ENCODE data around the gene LMBR1.
A peak's percentile ranks its signal among the peaks of the same experiment; 100 is the strongest.
"Not testable (repeated sequence)": the region's sequence is repeated elsewhere in the genome, so short reads cannot be mapped to it uniquely, and the experiment has no call there.

Gene LMBR1, protein sequence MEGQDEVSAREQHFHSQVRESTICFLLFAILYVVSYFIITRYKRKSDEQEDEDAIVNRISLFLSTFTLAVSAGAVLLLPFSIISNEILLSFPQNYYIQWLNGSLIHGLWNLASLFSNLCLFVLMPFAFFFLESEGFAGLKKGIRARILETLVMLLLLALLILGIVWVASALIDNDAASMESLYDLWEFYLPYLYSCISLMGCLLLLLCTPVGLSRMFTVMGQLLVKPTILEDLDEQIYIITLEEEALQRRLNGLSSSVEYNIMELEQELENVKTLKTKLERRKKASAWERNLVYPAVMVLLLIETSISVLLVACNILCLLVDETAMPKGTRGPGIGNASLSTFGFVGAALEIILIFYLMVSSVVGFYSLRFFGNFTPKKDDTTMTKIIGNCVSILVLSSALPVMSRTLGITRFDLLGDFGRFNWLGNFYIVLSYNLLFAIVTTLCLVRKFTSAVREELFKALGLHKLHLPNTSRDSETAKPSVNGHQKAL

DNA sequence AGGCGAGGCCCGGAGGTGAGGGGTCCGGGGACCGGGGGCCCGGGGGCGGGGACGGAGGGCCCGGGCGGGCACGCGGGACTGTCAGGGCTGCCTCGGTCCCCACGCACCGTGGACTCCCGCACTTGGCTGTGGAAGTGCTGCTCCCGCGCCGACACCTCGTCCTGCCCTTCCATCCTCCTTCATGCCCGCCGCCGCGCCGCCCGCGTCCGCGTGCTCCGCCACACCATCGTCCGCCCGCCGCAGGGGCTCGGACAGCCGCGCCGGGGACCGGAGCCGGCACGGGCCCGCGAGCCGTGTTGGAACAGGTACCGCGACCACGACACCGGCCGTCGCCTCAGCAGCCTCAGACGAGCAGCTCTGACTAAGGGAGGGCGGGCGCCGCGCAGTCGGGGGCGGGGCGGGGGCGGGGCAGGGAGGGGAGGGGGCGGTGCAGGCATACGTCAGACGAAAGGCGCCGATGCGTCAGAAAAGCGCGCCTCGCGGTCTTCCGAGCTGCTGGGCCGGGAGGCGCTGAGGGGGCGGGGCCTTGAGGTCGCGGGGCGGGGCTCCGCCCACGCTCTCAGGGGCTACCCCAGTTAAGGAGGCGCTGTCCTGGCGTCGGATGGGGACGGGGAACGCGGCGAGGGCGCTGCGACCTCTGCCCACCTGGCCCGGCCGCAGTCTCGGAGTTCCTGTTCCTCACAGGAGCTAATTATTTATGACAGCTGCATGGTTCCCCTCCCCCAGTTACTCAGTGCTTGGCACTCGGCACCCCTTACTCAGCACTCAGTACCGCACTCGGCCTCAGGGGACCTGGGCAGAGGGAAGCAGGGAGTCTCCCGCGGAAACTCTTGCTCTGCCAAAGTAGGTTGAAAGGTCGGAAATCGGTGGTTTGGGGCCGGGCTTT, at the start of gene LMBR1:
TSS of gene LMBR1 (minus strand) at position 363 of the 886 bp plus-strand sequence. CDS start at position 173, 190 bp downstream.
- DNase-seq (ENCODE audit: low spot score), result peak; percentile 98

DNA sequence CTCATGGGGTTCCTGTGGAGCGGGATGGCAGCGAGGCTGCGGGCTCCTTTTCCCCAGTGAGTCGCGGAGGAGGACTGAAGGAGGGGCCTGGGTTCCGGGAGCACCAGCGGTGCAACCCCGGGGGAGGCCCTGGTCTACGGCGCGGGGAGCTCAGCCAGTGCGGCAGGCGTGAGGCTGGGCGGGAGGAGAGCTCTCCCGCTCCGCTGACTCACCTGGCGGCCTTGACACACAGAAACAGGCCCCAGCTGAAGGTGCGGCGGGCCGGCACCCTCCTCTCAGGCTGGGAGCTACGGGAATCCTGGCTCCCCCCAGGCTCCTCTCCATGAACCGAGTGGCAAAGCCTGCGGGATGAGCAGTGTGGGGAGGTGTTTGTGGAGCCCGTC, 49.7 kb upstream of the LMBR1 start:
- no peak for DNase-seq (ENCODE audit: low spot score)

DNA sequence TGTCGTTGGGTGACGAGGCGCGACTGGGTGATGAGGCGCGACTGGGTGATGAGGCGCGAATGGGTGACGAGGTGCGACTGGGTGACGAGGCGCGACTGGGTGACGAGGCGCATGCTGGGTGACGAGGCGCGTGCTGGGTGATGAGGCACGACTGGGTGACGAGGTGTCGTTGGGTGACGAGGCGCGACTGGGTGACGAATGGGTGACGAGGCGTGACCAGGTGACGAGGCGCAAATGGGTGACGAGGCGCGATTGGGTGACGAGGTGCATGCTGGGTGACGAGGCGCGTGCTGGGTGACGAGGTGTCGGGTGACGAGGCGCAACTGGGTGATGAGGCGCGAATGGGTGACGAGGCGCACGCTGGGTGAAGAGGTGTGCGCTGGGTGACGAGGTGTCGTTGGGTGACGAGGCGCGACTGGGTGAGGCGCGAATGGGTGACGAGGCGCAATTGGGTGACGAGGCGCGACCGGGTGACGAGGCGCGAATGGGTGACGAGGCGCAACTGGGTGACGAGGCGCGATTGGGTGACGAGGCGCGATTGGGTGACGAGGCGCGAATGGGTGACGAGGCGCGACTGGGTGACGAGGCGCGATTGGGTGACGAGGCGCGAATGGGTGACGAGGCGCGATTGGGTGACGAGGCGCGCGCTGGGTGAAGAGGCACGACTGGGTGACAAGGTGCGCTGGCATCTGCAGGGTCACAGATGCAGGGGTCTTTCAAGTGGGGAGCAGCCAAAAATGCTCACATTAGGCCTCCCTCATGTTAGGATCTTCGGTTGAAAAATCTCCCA, 48.6 kb upstream of the LMBR1 start:
- DNase-seq (ENCODE audit: low spot score), result no peak

DNA sequence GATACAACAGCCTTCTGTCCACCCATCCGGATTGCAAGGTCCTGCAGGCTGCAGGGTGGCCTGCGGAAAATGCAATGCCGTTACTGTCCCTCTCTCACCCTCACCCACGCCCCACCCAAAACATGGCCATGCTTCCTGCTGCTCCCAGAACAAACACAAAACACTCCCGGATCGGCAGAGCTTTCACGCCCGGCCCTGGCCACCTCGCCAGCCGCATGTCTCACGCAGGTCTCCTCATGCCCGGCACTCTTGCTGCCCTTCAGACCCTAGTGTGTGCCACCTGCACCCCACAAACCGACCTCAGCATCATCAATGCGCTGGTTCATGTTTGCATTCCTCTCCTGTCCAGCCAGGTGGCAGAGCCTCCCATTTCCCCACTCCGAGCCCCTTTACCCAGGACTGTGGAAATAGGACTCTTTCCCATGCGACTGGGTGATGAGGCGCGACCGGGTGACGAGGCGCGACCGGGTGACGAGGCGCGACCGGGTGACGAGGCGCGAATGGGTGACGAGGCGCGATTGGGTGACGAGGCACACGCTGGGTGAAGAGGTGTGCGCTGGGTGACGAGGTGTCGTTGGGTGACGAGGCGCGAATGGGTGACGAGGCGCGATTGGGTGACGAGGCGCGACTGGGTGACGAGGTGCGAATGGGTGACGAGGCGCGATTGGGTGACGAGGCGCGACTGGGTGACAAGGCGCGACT, 47.6 kb upstream of the LMBR1 start:
- no peak for DNase-seq (ENCODE audit: low spot score)

DNA sequence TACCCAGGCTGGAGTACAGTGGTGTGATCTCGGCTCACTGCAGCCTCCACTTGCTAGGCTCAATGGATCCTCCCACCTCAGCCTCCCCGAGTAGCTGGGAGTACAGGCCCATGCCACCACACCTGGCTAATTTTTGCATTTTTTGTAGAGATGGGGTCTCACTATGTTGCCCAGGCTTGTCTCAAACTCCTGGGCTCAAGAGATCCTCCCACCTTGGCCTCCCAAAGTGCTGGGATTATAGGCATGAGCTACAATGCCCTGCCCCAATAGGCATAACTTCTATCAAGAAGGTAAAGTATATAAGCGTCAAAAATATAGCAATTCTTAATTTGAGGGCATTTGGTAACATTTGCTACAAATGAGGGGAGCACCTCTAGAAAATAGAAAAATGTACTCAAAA, 43.8 kb upstream of the LMBR1 start:
- DNase-seq (ENCODE audit: low spot score), result not testable (repeated sequence)

DNA sequence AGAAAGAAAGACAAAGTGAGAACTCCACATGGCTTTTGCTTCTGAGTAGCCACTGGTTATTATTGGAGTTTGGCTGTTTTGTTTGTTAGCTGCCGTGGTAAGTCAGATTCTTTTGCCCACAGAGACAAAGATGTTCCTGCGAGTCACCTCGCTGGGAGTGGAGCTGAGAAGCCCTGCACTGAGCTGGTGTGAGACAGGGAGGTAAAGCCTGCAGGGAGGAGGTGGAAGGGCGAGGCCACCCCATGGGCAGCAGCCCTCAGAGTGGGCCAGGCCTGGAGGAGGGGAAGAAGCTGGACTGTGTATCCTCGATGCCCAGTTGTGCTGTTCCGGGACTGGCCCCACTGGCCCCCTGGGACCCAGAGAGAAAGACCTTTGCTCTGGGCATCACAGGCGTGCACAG, 42.3 kb upstream of the LMBR1 start:
- DNase-seq (ENCODE audit: low spot score), result no peak

DNA sequence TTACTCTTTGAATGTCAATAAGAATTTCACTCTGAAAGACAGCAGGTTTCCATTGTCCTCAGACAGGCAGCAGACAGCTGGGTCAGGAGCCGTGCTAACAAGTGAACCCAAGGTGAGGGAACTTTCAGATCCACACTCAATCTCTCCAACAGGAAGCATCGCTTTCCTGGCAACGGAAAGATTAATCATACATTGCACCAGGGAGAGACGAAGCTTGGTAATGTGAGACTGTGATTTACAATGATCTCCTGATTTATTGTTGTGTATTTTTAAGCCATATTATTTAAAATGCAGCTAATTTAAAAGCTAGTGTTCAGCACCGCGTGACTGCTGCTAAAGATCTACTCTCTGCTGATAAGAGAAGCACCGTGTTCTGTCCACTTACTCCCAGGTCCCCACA, 39.0 kb upstream of the LMBR1 start:
- DNase-seq (ENCODE audit: low spot score), result no peak

DNA sequence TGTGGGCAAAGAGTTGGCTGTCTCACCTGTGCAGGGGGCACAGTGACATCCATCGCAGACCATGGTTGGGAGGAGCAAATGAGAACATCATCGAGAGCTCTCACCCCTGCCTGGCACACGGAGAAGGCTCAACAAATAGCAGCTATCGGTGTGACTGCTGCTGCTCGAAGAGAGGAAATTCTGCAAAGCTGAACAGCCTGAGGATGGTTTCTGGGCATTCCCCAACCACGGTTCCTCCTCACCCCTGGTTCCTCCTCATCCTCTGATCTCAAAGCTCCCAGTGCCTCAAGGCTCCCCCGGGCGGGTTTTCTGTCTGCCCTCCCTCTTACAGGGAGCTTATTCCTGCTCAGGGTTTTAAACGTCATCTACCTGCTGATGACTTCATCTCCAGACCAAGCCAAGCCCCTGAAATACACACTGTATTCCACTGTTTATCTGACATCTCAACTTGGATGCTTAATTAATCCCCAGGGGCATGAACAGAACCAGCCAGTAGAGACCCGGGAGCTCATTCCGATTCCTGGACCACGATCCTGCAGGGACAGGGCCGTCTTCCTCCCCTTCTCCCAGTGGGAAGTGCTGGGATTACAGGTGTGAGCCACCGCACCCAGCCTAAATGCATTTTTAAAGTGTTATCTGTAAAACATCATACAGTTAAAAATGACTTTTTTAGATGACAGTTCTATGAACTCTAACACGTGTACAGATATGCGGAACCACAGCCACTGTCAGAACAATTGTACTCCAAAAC, 37.0 kb upstream of the LMBR1 start:
- DNase-seq (ENCODE audit: low spot score), result no peak

DNA sequence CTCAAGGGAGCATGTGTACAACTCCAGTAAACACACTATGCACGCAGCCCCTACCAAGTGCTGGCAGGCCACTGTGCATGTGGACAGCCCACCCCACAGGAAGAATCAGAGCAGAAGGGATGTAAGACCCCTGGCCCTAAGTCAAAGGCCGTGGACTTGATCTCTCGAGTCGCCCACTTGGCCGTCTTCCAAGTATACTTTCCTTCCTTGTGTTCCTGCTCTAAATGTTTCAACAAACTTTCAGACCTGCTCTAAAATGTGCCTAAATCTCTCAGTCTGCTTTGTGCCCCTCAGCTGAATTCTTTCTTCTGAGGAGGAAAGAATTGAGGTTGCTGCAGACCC, 35.4 kb upstream of the LMBR1 start:
- no peak for DNase-seq (ENCODE audit: low spot score)

DNA sequence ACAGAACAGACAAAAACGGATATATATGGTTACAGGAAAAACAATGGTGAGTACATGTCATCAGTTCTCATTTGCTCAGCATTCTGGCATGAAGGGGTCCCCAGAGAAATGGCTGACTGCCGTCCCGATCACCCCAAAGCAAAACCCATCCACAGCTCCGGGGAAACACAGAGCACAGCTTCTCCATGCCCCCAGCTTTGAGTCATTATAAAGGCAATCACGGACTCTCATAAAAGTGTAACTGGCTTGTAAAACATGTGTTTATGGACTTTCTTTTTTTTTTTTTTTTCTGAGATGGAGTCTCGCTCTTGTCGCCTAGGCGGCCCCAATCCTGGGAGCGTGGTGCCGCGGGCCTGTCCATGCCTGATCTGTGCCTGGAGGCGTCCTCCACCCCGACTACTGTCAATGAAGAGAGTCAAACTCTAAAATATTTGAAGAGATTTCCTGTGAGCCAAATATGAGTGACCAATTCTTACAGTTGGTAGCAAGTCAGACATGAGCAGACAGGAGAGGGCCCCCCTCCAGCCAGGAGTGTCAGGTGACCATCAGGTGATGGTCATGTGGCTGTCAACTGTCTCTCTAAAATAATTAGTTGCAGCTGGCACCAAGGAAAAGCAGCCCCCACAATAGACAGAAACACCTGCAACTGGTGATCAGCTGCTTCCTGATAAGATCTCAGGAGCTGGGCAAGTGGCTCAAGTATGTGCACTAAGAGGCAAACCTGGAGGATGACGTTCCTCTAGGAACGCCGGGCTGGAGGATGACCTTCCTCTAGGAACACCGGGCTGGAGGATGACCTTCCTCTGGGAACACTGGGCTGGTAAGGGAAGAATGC, 34.8 kb upstream of the LMBR1 start:
- DNase-seq (ENCODE audit: low spot score), result no peak

DNA sequence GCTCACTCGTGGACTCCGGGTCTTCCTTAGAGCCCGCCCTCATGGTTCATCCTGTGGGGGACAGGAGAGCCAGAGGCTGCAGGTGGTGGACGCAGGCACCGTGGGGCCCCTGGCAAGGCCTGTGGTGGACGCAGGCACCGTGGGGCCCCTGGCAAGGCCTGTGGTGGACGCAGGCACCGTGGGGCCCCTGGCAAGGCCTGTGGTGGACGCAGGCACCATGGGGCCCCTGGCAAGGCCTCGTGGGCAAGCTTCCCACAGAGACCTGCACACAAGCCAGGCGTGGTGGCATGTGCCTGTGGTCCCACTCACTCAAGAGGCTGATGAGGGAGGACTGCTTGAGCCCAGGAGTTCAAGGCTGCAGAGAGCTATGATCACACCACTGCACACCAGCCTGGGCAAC, 32.8 kb upstream of the LMBR1 start:
- DNase-seq (ENCODE audit: low spot score), result not testable (repeated sequence)

DNA sequence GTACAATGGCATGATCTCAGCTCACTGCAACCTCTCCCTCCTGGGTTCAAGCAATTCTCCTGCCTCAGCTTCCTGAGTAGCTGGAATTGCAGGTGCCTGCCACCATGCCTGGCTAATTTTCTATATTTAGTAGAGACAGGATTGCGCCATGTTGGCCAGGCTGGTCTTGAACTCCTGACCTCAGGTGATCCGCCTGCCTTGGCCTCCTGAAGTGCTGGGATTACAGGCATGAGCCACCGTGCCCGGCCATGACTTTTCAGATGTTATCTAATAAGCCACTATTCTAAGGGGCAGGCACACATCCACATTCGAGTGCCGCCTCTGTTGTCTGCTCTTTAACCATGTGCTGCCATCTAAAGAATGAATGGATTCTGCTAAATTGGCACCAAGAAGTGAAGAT, 29.3 kb upstream of the LMBR1 start:
- not testable (repeated sequence) for DNase-seq (ENCODE audit: low spot score)

DNA sequence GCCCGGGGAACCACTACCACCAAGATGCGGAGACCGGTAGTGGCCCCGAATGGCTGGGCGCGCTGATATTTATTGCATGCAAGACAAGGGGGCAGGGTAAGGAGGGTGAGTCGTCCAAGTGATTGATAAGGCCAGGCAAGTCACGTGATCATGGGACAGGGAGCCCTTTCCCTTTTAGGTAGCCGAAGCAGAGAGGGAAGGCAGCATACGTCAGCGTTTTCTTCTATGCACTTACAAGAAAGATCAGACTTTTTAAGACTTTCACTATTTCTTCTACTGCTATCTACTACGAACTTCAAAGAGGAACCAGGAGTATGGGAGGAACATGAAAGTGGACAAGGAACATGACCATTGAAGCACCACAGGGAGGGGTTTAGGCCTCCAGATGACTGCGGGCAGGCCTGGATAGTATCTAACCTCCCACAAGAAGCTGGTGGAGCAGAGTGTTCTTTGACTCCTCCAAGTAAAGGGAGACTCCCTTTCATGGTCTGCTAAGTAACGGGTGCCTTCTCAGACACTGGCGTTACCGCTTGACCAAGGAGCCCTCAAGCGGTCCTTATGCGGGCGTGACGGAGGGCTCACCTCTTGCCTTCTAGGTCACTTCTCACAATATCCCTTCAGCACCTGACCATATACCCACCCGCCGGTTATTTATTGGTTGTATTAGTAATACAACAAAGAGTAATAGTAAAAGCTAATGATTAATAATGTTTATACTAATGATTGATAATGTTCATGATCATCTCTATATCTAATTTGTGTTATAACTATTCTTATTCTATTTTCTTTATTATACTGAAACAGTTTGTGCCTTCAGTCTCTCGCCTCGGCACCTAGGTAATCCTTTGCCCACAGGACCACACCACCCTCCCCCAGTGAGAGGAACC, 27.7 kb upstream of the LMBR1 start:
- DNase-seq (ENCODE audit: low spot score), result not testable (repeated sequence)

DNA sequence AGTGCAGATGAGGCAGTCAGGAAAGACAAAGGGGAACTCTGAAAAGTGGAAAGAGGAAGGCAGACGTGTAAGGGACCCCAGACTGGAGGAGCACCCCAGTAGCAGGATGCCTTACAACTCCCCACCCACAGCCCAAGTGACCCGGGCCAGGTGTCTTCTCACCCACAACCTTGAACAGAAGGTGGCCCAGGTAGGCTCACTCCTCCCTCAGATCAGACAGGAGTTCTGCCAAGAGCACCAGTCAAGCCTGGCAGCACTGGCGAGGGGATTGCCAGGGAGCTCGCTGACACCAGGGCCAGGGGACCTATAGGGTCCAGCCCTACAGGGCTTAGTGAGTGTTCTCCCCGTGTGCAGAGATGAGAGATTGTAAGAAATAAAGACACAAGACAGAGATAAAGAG, 27.1 kb upstream of the LMBR1 start:
- no peak for DNase-seq (ENCODE audit: low spot score)

DNA sequence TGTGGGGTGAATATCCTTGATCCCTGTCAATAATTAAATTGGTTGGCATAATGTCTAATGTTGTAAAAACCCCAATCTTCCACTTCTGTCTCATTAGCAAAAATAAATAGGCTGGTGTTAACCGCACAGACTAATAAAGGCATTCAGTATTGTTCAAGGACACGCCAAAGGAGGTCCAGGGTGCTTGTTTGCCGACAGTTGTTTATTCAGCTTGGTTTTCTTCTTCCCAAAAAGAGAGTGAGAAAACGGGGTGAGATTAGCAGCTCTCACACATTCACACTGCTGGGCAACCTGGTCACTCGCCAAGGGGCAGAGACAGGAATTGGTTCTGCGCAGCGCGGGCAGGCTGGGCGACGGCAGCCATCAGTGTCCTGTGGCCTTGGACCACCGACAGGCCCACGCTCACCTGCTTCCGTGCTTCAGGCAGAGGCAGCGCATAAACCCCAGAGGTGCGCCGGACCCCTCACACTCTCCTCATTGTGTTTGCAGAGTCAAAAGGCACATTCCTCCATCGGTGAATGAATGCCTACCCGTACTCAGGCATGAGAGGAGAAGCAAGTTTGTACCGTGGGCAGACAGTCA, 26.2 kb upstream of the LMBR1 start:
- no peak for DNase-seq (ENCODE audit: low spot score)

DNA sequence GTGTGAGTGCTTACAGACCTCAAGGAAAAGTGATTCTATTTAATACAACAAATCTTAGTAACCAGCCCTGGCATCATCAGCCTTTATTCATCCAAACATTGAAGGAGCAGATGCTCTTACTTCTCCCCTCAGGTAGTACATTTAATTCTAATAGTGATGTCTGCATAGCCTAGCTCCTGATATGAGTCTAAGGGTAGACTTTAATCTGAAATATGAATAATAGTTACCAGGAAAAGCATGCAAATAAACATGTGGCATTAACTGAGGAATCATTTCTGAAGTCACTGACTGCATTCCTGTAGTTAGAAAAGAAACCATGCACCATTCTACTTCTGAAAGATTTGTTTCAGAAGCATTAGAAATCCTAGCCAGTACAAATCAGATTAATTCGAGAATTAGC, 25.7 kb upstream of the LMBR1 start:
- DNase-seq (ENCODE audit: low spot score), result no peak

DNA sequence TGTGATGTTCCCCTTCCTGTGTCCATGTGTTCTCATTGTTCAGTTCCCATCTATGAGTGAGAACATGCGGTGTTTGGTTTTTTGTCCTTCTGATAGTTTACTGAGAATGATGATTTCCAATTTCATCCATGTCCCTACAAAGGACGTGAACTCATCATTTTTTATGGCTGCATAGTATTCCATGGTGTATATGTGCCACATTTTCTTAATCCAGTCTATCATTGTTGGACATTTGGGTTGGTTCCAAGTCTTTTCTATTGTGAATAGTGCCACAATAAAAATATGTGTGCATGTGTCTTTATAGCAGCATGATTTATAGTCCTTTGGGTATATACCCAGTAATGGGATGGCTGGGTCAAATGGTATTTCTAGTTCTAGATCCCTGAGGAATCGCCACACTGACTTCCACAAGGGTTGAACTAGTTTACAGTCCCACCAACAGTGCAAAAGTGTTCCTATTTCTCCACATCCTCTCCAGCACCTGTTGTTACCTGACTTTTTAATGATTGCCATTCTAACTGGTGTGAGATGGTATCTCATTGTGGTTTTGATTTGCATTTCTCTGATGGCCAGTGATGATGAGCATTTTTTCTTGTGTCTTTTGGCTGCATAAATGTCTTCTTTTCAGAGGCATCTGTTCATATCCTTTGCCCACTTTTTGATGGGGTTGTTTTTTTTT, 16.7 kb upstream of the LMBR1 start:
- not testable (repeated sequence) for DNase-seq (ENCODE audit: low spot score)

DNA sequence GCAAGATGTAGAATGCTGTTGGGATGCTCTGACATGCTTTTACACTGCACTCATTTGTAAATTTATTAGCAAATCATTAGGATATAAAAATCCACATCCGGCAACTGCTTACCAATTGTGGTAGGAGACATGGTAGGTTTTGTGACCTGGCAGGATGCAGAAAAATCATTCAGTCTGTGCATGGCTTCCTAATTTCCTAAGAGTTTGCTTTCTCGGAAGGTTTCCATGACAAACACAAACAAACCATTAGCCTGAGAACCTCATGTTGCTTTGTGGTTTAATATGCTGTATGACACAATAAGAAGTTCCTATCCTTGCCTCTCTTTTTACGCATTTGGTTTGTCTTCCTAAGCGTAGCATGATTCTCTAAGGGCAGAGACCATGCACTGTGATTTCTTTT, 14.7 kb upstream of the LMBR1 start:
- DNase-seq (ENCODE audit: low spot score), result no peak

Measured in iPS-NIHi11 (cell line).